HEK293 (cell line): ENCODE data around the gene HIGD1A.

ENCODE experiments used
- CTCF ChIP-seq: fragments of 450-650 bp; formaldehyde crosslinking; IDR thresholded peaks from 2 replicates; pipeline ENCODE4 v1.5.1; 2016; ENCODE audit warnings: missing biosample characterization, missing genetic modification characterization
- GLI2 ChIP-seq: fragments of 450-650 bp; formaldehyde crosslinking; IDR thresholded peaks from 2 replicates; pipeline ENCODE4; 2017; ENCODE audit warnings: missing biosample characterization, missing genetic modification characterization, low read depth, borderline replicate concordance
- REPIN1 ChIP-seq: fragments of 450-650 bp; formaldehyde crosslinking; IDR thresholded peaks from 2 replicates; pipeline ENCODE4 v1.5.1; 2017; ENCODE audit warnings: missing biosample characterization, missing genetic modification characterization, low read depth
- SETDB1 ChIP-seq: IDR thresholded peaks from one replicate; pipeline ENCODE4 v1.6.1; 2017; ENCODE audit warnings: mild to moderate bottlenecking, low read length, moderate library complexity, mixed read lengths; ENCODE audit not compliant: insufficient read length
- ZFP69B ChIP-seq: fragments of 450-650 bp; formaldehyde crosslinking; IDR thresholded peaks from 2 replicates; pipeline ENCODE4 v1.5.1; 2016; ENCODE audit warnings: missing biosample characterization, missing genetic modification characterization
- ZNF24 ChIP-seq: fragments of 450-650 bp; formaldehyde crosslinking; IDR thresholded peaks from 2 replicates; pipeline ENCODE4 v1.5.1; 2016; ENCODE audit warnings: missing biosample characterization, missing genetic modification characterization
- ZNF518A ChIP-seq: fragments of 450-650 bp; formaldehyde crosslinking; conservative IDR thresholded peaks from 2 replicates; pipeline ENCODE4 v1.5.1; 2016; ENCODE audit warnings: low read depth, missing biosample characterization, missing genetic modification characterization
- ZNF660 ChIP-seq: fragments of 450-650 bp; IDR thresholded peaks from 2 replicates; pipeline ENCODE4 v1.5.1; 2018; ENCODE audit warnings: missing biosample characterization, mild to moderate bottlenecking, missing genetic modification characterization

- no peak for TF ChIP-seq ZNF518A
- TF ChIP-seq CTCF, result no peak
- TF ChIP-seq ZNF24 (tag by site-specific recombination), result no peak
- TF ChIP-seq REPIN1 (tag by site-specific recombination), result no peak
- TF ChIP-seq GLI2 (tag by site-specific recombination), result no peak
- no peak for TF ChIP-seq SETDB1
- TF ChIP-seq ZNF660 (tag by site-specific recombination), result no peak
- no peak for TF ChIP-seq ZFP69B
Observed at GRCh38 chr3:42735019-42735418, 69.3 kb downstream of the HIGD1A start.
